Trophoblast cell (in vitro differentiated cells and primary cell): ENCODE measurements around the gene NCAPD3.

Experiments used
- DNase-seq, 2 donors: peaks; one replicate each; pipeline ENCODE4 v3.0.0-alpha.2; 2016
- H2AFZ ChIP-seq: 2 replicates; pipeline ENCODE4 v1.6.1; 2013; ENCODE audit warnings: low read length, moderate library complexity, mild to moderate bottlenecking; ENCODE audit not compliant: insufficient read depth, poor library complexity
- H2AK5ac ChIP-seq: 2 replicates; pipeline ENCODE4 v1.6.1; 2013; ENCODE audit warnings: mild to moderate bottlenecking, low read length
- H2BK120ac ChIP-seq: 2 replicates; pipeline ENCODE4 v1.6.1; 2013; ENCODE audit warnings: low read length, mild to moderate bottlenecking, moderate library complexity; ENCODE audit not compliant: insufficient read depth, poor library complexity
- H2BK12ac ChIP-seq: 2 replicates; pipeline ENCODE4 v1.6.1; 2013; ENCODE audit warnings: mild to moderate bottlenecking, low read length, moderate library complexity
- H2BK5ac ChIP-seq: 2 replicates; pipeline ENCODE4 v1.6.1; 2013; ENCODE audit warnings: low read length, low read depth, moderate library complexity, mild to moderate bottlenecking; ENCODE audit not compliant: poor library complexity
- H3K14ac ChIP-seq: 2 replicates; pipeline ENCODE4 v1.6.1; 2013; ENCODE audit warnings: mild to moderate bottlenecking, low read length
- H3K18ac ChIP-seq: 2 replicates; pipeline ENCODE4 v1.6.1; 2013; ENCODE audit warnings: mild to moderate bottlenecking, low read length
- H3K23ac ChIP-seq: 2 replicates; pipeline ENCODE4 v1.6.1; 2013; ENCODE audit warnings: low read length
- H3K27ac ChIP-seq: 2 replicates; pipeline ENCODE4 v1.5.1; 2013; ENCODE audit warnings: low read depth, mild to moderate bottlenecking, inconsistent platforms, low read length, moderate library complexity
- H3K27me3 ChIP-seq: 2 replicates; pipeline ENCODE4 v1.6.1; 2013; ENCODE audit warnings: inconsistent platforms, mild to moderate bottlenecking, low read length, moderate library complexity; ENCODE audit not compliant: insufficient read depth
- H3K36me3 ChIP-seq, 2 experiments: 1 replicate in 1 of 2; 2 replicates in 1 of 2; pipeline ENCODE4 v1.6.1; 2013; ENCODE audit warnings: low read length in 2 of 2, mild to moderate bottlenecking in 2 of 2, moderate library complexity in 1 of 2; ENCODE audit not compliant: insufficient read depth in 2 of 2, control insufficient read depth in 1 of 2
- H3K4ac ChIP-seq: 2 replicates; pipeline ENCODE4 v1.6.1; 2013; ENCODE audit warnings: low read depth, mild to moderate bottlenecking, low read length, moderate library complexity
- H3K4me1 ChIP-seq, 2 experiments: 1 replicate in 1 of 2; 2 replicates in 1 of 2; pipeline ENCODE4 v1.6.1; 2013; ENCODE audit warnings: low read length in 2 of 2, mild to moderate bottlenecking in 2 of 2, moderate library complexity in 1 of 2; ENCODE audit not compliant: insufficient read depth in 2 of 2, control insufficient read depth in 1 of 2
- H3K4me2 ChIP-seq: 2 replicates; pipeline ENCODE4 v1.6.1; 2013; ENCODE audit warnings: inconsistent platforms, mild to moderate bottlenecking, low read length, moderate library complexity
- H3K4me3 ChIP-seq: 2 replicates; pipeline ENCODE4 v1.5.1; 2013; ENCODE audit warnings: mild to moderate bottlenecking, low read depth, low read length, inconsistent platforms
- H3K79me1 ChIP-seq: one replicate; pipeline ENCODE4 v1.6.1; 2013; ENCODE audit warnings: low read length
- H3K79me2 ChIP-seq: 2 replicates; pipeline ENCODE4 v1.6.1; 2013; ENCODE audit warnings: low read length, mild to moderate bottlenecking; ENCODE audit not compliant: control insufficient read depth, insufficient read depth, poor library complexity
- H3K9ac ChIP-seq: 2 replicates; pipeline ENCODE4 v1.6.1; 2013; ENCODE audit warnings: mild to moderate bottlenecking, low read length
- H3K9me3 ChIP-seq: 2 replicates; pipeline ENCODE4 v1.6.1; 2013; ENCODE audit warnings: low read depth, mild to moderate bottlenecking, control low read depth, inconsistent platforms, low read length; ENCODE audit not compliant: insufficient read depth
- H4K12ac ChIP-seq: 2 replicates; pipeline ENCODE4 v1.6.1; 2013; ENCODE audit warnings: low read depth, mild to moderate bottlenecking, low read length, moderate library complexity
- H4K8ac ChIP-seq: 2 replicates; pipeline ENCODE4 v1.6.1; 2013; ENCODE audit warnings: low read depth, mild to moderate bottlenecking, low read length, moderate library complexity
- H4K91ac ChIP-seq: one replicate; pipeline ENCODE4 v1.6.1; 2013; ENCODE audit warnings: low read depth, mild to moderate bottlenecking, low read length, moderate library complexity
- WGBS: extraction: QIAGEN DNeasy Blood & Tissue Kit; methylation state at CpG from one replicate; pipeline ENCODE4 v1.1.7; 2013; ENCODE audit warnings: missing lambda C conversion rate; ENCODE audit not compliant: insufficient read length, insufficient coverage; ENCODE audit errors: extremely low coverage; 5-methylcytosine and 5-hydroxymethylcytosine counted together

The NCAPD3 gene

DNA sequence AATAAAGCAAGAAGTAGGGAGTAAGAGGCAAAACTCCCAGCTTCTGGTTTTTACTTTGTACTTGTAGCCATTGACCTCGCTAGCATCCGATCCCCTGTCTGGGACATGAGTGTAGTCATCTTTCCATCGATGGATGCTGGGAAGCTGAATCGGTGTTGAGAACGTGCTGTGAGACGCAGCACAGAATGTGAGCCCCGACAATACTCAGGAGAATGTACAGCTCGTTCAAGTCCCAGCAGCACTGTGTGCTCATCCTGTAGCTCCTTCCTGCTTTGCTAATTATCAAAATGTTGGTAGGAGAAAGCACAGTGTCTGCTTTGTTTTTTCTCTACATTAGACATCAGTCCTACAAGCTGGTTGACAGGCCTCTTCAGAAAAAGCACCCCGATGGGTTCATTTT is 98.3 kb downstream of the NCAPD3 start:
- Histone ChIP-seq H3K4me3 (no peak overlapping the region), H2AFZ (no peak overlapping the region), H3K4ac (no peak overlapping the region), H4K12ac (no peak overlapping the region), H3K4me1 (peaks cover 12 to 22% of the 10 kb centered on the region in 2 experiments), H3K4me2 (no peak overlapping the region), H3K9me3 (no peaks in the 10 kb centered on the region), H3K79me2 (no peaks in the 10 kb centered on the region), H3K9ac (no peak overlapping the region), H3K27ac (no peak overlapping the region), H2BK120ac (no peak overlapping the region), H3K14ac (no peak overlapping the region), H2AK5ac (no peak overlapping the region), H3K27me3 (peaks cover 6% of the 10 kb centered on the region), H3K79me1 (peaks cover 2% of the 10 kb centered on the region), H4K8ac (no peak overlapping the region), H3K23ac (no peak overlapping the region), H2BK12ac (no peak overlapping the region), H2BK5ac (no peak overlapping the region), H3K18ac (no peak overlapping the region), H3K36me3 (no peaks in the 10 kb centered on the region), H4K91ac (no peak overlapping the region)
- no CpG with 5 or more reads among the region's 9 CpGs for WGBS
- no peak for DNase-seq

DNA sequence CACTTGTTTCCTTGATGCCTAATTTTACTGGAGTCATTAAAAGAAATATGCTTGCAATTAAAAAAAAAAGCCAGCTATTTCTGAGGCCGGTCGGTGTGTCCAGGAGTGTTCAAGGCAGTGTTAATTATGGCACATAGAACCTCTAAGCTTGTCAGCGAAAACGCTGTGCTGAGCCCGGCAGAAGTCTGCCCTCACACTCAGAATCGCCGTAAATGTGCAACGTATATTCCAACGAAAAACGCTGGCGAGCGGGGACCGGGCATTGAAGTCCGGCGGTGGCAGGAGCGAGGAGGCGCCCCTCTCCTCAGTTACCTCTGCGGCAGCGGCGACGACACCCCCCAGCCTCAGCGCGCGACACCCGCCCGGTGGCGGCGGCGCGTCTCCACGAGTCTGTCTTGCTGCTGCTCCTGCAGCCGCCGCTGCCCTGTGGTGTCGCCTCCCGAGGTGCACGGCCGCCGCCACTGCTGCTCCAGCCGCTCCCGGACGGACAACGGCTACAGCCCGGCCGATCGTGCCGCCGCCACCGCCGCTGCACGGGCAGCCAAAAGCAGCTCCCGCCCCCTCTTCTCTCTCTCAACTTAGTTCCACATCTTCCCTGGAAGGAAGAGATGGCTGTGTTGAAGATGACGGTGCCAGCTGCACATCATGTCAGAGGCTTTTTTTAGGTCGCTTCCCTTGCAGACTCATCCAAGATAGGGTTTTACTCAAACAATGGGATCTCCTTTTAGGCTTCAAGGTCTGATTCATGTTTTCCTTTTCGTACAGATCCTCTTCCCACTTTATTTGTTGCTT is 98.9 kb downstream of the NCAPD3 start:
- H3K4ac ChIP-seq = no peak overlapping the region
- no CpG with 5 or more reads among the region's 54 CpGs for WGBS

DNA sequence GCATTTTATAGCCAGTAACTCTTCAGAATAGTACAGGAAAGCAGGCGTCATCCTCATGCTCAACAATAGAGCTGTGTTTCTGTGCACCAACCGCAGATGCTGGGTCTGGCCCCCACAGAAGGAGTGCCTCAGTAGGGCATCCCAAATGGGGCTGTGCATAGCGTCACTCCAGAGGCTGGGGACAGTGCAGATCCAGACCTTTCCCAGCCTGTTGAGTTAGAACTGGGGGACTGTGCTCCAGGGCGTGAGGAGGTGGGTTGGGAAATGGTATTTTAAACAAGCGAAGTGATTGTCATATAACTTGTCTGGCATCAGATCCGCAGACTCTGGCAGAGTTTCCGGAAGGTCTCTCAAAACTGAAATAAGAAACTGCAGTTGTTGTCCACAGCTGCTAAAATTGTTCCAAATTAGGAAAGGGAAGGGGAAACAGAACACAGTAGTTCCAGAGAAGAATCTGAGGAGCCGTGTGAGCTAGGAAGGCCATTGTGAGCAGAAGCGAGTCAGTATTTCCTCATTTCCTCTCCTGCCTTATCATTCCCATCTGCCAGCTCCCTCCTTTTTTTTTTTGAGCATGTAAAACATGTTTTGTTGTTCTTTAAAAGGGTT is 102.7 kb downstream of the NCAPD3 start:
- WGBS = no CpG with 5 or more reads among the region's 9 CpGs

More for the DNA sequence above, 98.9 kb downstream of the NCAPD3 start:
- no peak overlapping the region for H3K27ac ChIP-seq
- H2BK120ac ChIP-seq = no peak overlapping the region
- H3K23ac ChIP-seq = no peak overlapping the region
- DNase-seq = peak in 1 of 2 donors; percentile 11
- H3K9me3 ChIP-seq = no peaks in the 10 kb centered on the region
- H3K79me2 ChIP-seq = no peaks in the 10 kb centered on the region
- no peak overlapping the region for H4K91ac ChIP-seq
- H3K79me1 ChIP-seq = peaks cover 2% of the 10 kb centered on the region
- H2BK12ac ChIP-seq = no peak overlapping the region
- H3K4me2 ChIP-seq = peak overlapping the region; percentile 83
- no peaks in the 10 kb centered on the region for H3K36me3 ChIP-seq
- H3K9ac ChIP-seq = no peak overlapping the region
- H4K8ac ChIP-seq = peak overlapping the region; percentile 17
- H3K14ac ChIP-seq = no peak overlapping the region
- H3K18ac ChIP-seq = peak overlapping the region; percentile 33
- H3K4me1 ChIP-seq = peaks cover 14 to 26% of the 10 kb centered on the region in 2 experiments
- no peak overlapping the region for H4K12ac ChIP-seq
- H2BK5ac ChIP-seq = no peak overlapping the region
- H2AK5ac ChIP-seq = no peak overlapping the region
- peaks cover 6% of the 10 kb centered on the region for H3K27me3 ChIP-seq
- peak overlapping the region; percentile 59 for H2AFZ ChIP-seq
- H3K4me3 ChIP-seq = peak overlapping the region; percentile 65

DNA sequence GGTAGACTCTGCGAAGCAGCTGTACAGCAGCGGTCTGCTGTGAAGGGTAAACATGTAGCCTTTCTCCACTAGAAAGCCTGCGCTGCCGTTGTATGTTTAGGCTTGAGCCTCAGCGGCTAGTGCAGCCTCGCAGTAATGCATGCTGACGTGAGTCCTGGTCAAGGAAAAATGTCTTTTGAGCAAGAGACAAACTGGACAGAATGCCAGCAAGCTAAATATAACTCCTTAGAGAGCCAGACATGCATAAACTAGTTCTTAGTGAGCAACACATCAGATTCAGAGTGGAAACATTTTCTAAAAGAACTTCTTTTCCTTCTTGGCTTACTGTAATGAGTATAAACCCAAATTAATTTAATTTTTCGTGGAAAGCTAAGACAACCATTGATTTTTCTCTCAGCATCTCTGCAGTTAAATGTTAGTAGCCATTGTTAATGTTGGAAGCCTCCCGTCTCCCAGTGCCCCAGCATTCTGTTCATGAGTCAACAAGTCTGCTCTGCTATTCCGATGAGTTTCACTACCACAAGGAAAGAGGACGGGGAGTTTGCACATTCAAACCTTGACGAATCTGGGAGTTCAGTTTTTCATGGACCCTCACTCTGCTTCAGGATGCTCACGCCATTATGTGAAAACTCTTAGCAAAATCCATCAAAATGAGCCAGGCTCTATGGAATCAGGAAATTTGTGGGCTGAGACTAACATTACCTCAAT is 103.5 kb downstream of the NCAPD3 start:
- no peak overlapping the region for H4K12ac ChIP-seq
- H4K91ac ChIP-seq = no peak overlapping the region
- no CpG with 5 or more reads among the region's 13 CpGs for WGBS
- H3K14ac ChIP-seq = no peak overlapping the region
- H3K9me3 ChIP-seq = no peaks in the 10 kb centered on the region
- H4K8ac ChIP-seq = no peak overlapping the region
- H3K4me2 ChIP-seq = no peak overlapping the region
- H3K79me1 ChIP-seq = peaks cover 2% of the 10 kb centered on the region
- peak in 1 of 2 donors; percentile 64 for DNase-seq
- H3K36me3 ChIP-seq = no peaks in the 10 kb centered on the region
- H3K4me3 ChIP-seq = no peak overlapping the region
- H3K27me3 ChIP-seq = peaks cover 6% of the 10 kb centered on the region
- no peak overlapping the region for H3K27ac ChIP-seq
- H3K18ac ChIP-seq = no peak overlapping the region
- H2BK5ac ChIP-seq = no peak overlapping the region
- H2AK5ac ChIP-seq = no peak overlapping the region
- no peak overlapping the region for H3K23ac ChIP-seq
- no peak overlapping the region for H2BK120ac ChIP-seq
- H2AFZ ChIP-seq = no peak overlapping the region
- no peak overlapping the region for H2BK12ac ChIP-seq
- no peak overlapping the region for H3K9ac ChIP-seq
- H3K4me1 ChIP-seq = peaks cover 14 to 19% of the 10 kb centered on the region in 2 experiments
- H3K4ac ChIP-seq = no peak overlapping the region
- H3K79me2 ChIP-seq = no peaks in the 10 kb centered on the region

More for the DNA sequence above, 102.7 kb downstream of the NCAPD3 start:
- Histone ChIP-seq H4K91ac (no peak overlapping the region), H3K4me1 (peaks cover 14 to 22% of the 10 kb centered on the region in 2 experiments), H3K4ac (no peak overlapping the region), H3K27ac (peak overlapping the region; percentile 36), H2AK5ac (no peak overlapping the region), H3K79me1 (peaks cover 2% of the 10 kb centered on the region), H3K18ac (peak overlapping the region; percentile 13), H2AFZ (no peak overlapping the region), H3K9ac (no peak overlapping the region), H2BK5ac (peak overlapping the region; percentile 32), H3K79me2 (no peaks in the 10 kb centered on the region), H4K8ac (peak overlapping the region; percentile 25), H3K36me3 (no peaks in the 10 kb centered on the region), H2BK12ac (peak overlapping the region; percentile 41), H3K4me2 (peak overlapping the region; percentile 1), H3K23ac (no peak overlapping the region), H3K9me3 (no peaks in the 10 kb centered on the region), H2BK120ac (peak overlapping the region; percentile 13), H3K27me3 (peaks cover 6% of the 10 kb centered on the region), H4K12ac (no peak overlapping the region), H3K4me3 (no peak overlapping the region), H3K14ac (peak overlapping the region; percentile 4)
- no peak for DNase-seq
